ENCODE measurements around the gene EGFR.

EGFR gene

DNA sequence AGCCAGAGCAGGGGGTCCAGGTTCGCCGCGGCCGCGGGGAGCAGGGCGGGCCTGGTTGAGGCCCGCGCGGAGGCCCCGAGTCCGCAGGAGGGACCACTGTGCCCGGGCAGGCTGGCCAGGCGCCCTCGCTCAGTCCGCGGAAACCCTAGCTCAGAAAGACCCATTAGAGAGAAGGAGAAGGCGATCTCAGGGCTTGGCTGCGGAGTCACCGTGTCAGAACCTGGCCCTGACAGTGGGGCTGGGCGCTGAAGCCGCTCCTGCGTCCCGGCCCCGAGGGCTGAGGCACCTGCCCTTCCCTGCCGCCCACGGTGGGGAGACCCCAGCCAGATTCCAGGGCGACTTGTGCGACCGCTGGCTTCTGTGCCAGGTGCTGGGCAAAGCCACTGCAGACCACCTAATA lies 14.2 kb upstream of the EGFR start:
- Histone ChIP-seq H4K20me1 (ENCODE audit: insufficient read depth, low read length) (no peaks in the 10 kb centered on the region), H3K4me2 (ENCODE audit: insufficient read depth, low read length) (no peak overlapping the region), H3K9ac (ENCODE audit: low read depth, low read length) (no peak overlapping the region), H3K79me2 (ENCODE audit: insufficient read depth, low read length) (no peaks in the 10 kb centered on the region), H3K9me3 (ENCODE audit: insufficient read depth, low read length, severe bottlenecking) (peaks cover 2% of the 10 kb centered on the region), H2AFZ (ENCODE audit: low read depth, low read length) (no peak overlapping the region), H3K27ac (ENCODE audit: low read length) (no peak overlapping the region), H3K4me3 (ENCODE audit: low read depth in 1 of 2, low read length in 2 of 2) (no peak overlapping the region), H3K36me3 (ENCODE audit: insufficient read depth, low read length) (no peaks in the 10 kb centered on the region), H3K4me1 (ENCODE audit: insufficient read depth, low read length) (no peaks in the 10 kb centered on the region), H3K27me3 (ENCODE audit: insufficient read depth, low read length, poor library complexity) (no peaks in the 10 kb centered on the region)
- TF ChIP-seq, protein P1, sequence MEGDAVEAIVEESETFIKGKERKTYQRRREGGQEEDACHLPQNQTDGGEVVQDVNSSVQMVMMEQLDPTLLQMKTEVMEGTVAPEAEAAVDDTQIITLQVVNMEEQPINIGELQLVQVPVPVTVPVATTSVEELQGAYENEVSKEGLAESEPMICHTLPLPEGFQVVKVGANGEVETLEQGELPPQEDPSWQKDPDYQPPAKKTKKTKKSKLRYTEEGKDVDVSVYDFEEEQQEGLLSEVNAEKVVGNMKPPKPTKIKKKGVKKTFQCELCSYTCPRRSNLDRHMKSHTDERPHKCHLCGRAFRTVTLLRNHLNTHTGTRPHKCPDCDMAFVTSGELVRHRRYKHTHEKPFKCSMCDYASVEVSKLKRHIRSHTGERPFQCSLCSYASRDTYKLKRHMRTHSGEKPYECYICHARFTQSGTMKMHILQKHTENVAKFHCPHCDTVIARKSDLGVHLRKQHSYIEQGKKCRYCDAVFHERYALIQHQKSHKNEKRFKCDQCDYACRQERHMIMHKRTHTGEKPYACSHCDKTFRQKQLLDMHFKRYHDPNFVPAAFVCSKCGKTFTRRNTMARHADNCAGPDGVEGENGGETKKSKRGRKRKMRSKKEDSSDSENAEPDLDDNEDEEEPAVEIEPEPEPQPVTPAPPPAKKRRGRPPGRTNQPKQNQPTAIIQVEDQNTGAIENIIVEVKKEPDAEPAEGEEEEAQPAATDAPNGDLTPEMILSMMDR (IDR thresholded peaks at IDR 0.05; ENCODE audit: borderline replicate concordance, extremely low read depth, low read length, poor library complexity, severe bottlenecking), result no peak
- no peak for TF ChIP-seq EZH2 (IDR thresholded peaks at IDR 0.05; ENCODE audit: borderline replicate concordance, low read depth, low read length, severe bottlenecking)
- DNase-seq, result no peak
- no peak for ATAC-seq (ENCODE audit: insufficient read depth, low read depth)

DNA sequence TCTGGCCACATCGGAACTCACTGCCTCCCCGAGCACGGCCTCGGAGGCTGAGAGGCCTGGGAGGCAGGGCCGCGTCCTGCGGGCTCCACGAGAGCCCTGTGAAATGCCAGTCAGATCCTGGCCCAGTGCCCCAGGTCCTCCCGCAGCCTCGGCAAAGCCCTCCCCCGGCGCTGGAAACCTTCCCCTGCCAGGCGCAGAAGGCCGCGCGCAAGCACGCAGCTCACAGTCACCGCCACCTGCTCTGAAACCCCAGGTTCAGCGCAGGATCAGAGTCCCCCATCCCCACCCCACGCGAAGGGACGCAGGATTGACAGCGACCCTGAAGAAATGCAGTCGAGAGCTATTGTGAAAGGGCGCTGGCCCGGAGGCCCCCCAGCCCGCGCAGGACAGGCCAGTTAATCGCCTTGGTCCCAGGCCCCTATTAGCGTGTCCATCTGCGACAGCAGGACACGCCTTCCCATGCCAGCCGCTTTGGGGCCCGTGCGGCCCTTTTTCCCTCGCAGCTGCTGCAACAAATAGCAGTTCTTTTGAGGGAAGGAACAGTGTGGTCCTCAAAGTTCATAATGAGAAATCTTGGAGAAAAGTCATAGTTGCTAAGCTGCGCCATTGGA lies 13.5 kb upstream of the EGFR start:
- Histone ChIP-seq H3K27me3 (ENCODE audit: insufficient read depth, low read length, poor library complexity) (no peaks in the 10 kb centered on the region), H3K9me3 (ENCODE audit: insufficient read depth, low read length, severe bottlenecking) (peaks cover 2% of the 10 kb centered on the region), H3K27ac (ENCODE audit: low read length) (no peak overlapping the region), H4K20me1 (ENCODE audit: insufficient read depth, low read length) (no peaks in the 10 kb centered on the region), H3K79me2 (ENCODE audit: insufficient read depth, low read length) (no peaks in the 10 kb centered on the region), H3K4me2 (ENCODE audit: insufficient read depth, low read length) (no peak overlapping the region), H3K9ac (ENCODE audit: low read depth, low read length) (no peak overlapping the region), H3K36me3 (ENCODE audit: insufficient read depth, low read length) (no peaks in the 10 kb centered on the region), H3K4me1 (ENCODE audit: insufficient read depth, low read length) (no peaks in the 10 kb centered on the region), H3K4me3 (ENCODE audit: low read depth in 1 of 2, low read length in 2 of 2) (no peak overlapping the region), H2AFZ (ENCODE audit: low read depth, low read length) (no peak overlapping the region)
- no peak for DNase-seq
- ATAC-seq (ENCODE audit: insufficient read depth, low read depth), result no peak
- TF ChIP-seq EZH2 (IDR thresholded peaks at IDR 0.05; ENCODE audit: borderline replicate concordance, low read depth, low read length, severe bottlenecking), result no peak
- TF ChIP-seq, protein P1 (IDR thresholded peaks at IDR 0.05; ENCODE audit: borderline replicate concordance, extremely low read depth, low read length, poor library complexity, severe bottlenecking), result no peak

DNA sequence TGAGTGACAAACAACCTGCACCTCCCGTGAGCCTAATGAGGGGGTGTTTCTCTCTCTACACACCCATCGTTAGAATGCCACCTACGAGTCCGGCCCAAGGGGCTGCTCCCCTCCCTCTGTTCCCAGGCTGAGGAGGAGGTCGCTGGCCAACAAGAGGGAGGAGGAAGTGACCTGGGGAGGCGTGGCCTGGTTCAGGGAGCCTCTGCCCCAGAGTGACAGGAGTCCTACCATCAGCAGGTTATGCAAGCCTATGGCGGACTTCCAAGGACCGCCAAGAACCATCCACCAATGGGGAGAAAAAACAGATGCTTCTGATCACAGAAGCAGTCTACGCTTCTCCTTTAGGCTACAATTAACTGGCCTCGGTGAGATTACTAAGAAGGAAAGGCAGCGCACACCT lies 12.3 kb upstream of the EGFR start:
- DNase-seq (no peak), ATAC-seq (ENCODE audit: insufficient read depth, low read depth) (no peak)
- H3K36me3 ChIP-seq (ENCODE audit: insufficient read depth, low read length), result no peaks in the 10 kb centered on the region
- no peaks in the 10 kb centered on the region for H3K27me3 ChIP-seq (ENCODE audit: insufficient read depth, low read length, poor library complexity)
- no peak overlapping the region for H2AFZ ChIP-seq (ENCODE audit: low read depth, low read length)
- H4K20me1 ChIP-seq (ENCODE audit: insufficient read depth, low read length), result no peaks in the 10 kb centered on the region
- no peak overlapping the region for H3K4me2 ChIP-seq (ENCODE audit: insufficient read depth, low read length)
- no peaks in the 10 kb centered on the region for H3K79me2 ChIP-seq (ENCODE audit: insufficient read depth, low read length)
- TF ChIP-seq, protein P1 (IDR thresholded peaks at IDR 0.05; ENCODE audit: borderline replicate concordance, extremely low read depth, low read length, poor library complexity, severe bottlenecking), result no peak
- TF ChIP-seq EZH2 (IDR thresholded peaks at IDR 0.05; ENCODE audit: borderline replicate concordance, low read depth, low read length, severe bottlenecking), result no peak
- H3K4me3 ChIP-seq (ENCODE audit: low read depth in 1 of 2, low read length in 2 of 2), result no peak overlapping the region
- no peak overlapping the region for H3K27ac ChIP-seq (ENCODE audit: low read length)
- H3K4me1 ChIP-seq (ENCODE audit: insufficient read depth, low read length), result no peaks in the 10 kb centered on the region
- H3K9ac ChIP-seq (ENCODE audit: low read depth, low read length), result no peak overlapping the region
- peaks cover 2% of the 10 kb centered on the region for H3K9me3 ChIP-seq (ENCODE audit: insufficient read depth, low read length, severe bottlenecking)
